Trophoblast cell (in vitro differentiated cells and primary cell): ENCODE data around the gene ARF1.

Experiments
- DNase-seq, 2 donors: peaks; one replicate each; pipeline ENCODE4 v3.0.0-alpha.2; 2016
- H2AFZ ChIP-seq: 2 replicates; pipeline ENCODE4 v1.6.1; 2013; ENCODE audit warnings: low read length, moderate library complexity, mild to moderate bottlenecking; ENCODE audit not compliant: insufficient read depth, poor library complexity
- H2AK5ac ChIP-seq: 2 replicates; pipeline ENCODE4 v1.6.1; 2013; ENCODE audit warnings: mild to moderate bottlenecking, low read length
- H2BK120ac ChIP-seq: 2 replicates; pipeline ENCODE4 v1.6.1; 2013; ENCODE audit warnings: low read length, mild to moderate bottlenecking, moderate library complexity; ENCODE audit not compliant: insufficient read depth, poor library complexity
- H2BK12ac ChIP-seq: 2 replicates; pipeline ENCODE4 v1.6.1; 2013; ENCODE audit warnings: mild to moderate bottlenecking, low read length, moderate library complexity
- H2BK5ac ChIP-seq: 2 replicates; pipeline ENCODE4 v1.6.1; 2013; ENCODE audit warnings: low read length, low read depth, moderate library complexity, mild to moderate bottlenecking; ENCODE audit not compliant: poor library complexity
- H3K14ac ChIP-seq: 2 replicates; pipeline ENCODE4 v1.6.1; 2013; ENCODE audit warnings: mild to moderate bottlenecking, low read length
- H3K18ac ChIP-seq: 2 replicates; pipeline ENCODE4 v1.6.1; 2013; ENCODE audit warnings: mild to moderate bottlenecking, low read length
- H3K23ac ChIP-seq: 2 replicates; pipeline ENCODE4 v1.6.1; 2013; ENCODE audit warnings: low read length
- H3K27ac ChIP-seq: 2 replicates; pipeline ENCODE4 v1.5.1; 2013; ENCODE audit warnings: low read depth, mild to moderate bottlenecking, inconsistent platforms, low read length, moderate library complexity
- H3K27me3 ChIP-seq: 2 replicates; pipeline ENCODE4 v1.6.1; 2013; ENCODE audit warnings: inconsistent platforms, mild to moderate bottlenecking, low read length, moderate library complexity; ENCODE audit not compliant: insufficient read depth
- H3K36me3 ChIP-seq, 2 experiments: 1 replicate in 1 of 2; 2 replicates in 1 of 2; pipeline ENCODE4 v1.6.1; 2013; ENCODE audit warnings: low read length in 2 of 2, mild to moderate bottlenecking in 2 of 2, moderate library complexity in 1 of 2; ENCODE audit not compliant: insufficient read depth in 2 of 2, control insufficient read depth in 1 of 2
- H3K4ac ChIP-seq: 2 replicates; pipeline ENCODE4 v1.6.1; 2013; ENCODE audit warnings: low read depth, mild to moderate bottlenecking, low read length, moderate library complexity
- H3K4me1 ChIP-seq, 2 experiments: 1 replicate in 1 of 2; 2 replicates in 1 of 2; pipeline ENCODE4 v1.6.1; 2013; ENCODE audit warnings: low read length in 2 of 2, mild to moderate bottlenecking in 2 of 2, moderate library complexity in 1 of 2; ENCODE audit not compliant: insufficient read depth in 2 of 2, control insufficient read depth in 1 of 2
- H3K4me2 ChIP-seq: 2 replicates; pipeline ENCODE4 v1.6.1; 2013; ENCODE audit warnings: inconsistent platforms, mild to moderate bottlenecking, low read length, moderate library complexity
- H3K4me3 ChIP-seq: 2 replicates; pipeline ENCODE4 v1.5.1; 2013; ENCODE audit warnings: mild to moderate bottlenecking, low read depth, low read length, inconsistent platforms
- H3K79me1 ChIP-seq: one replicate; pipeline ENCODE4 v1.6.1; 2013; ENCODE audit warnings: low read length
- H3K79me2 ChIP-seq: 2 replicates; pipeline ENCODE4 v1.6.1; 2013; ENCODE audit warnings: low read length, mild to moderate bottlenecking; ENCODE audit not compliant: control insufficient read depth, insufficient read depth, poor library complexity
- H3K9ac ChIP-seq: 2 replicates; pipeline ENCODE4 v1.6.1; 2013; ENCODE audit warnings: mild to moderate bottlenecking, low read length
- H3K9me3 ChIP-seq: 2 replicates; pipeline ENCODE4 v1.6.1; 2013; ENCODE audit warnings: low read depth, mild to moderate bottlenecking, control low read depth, inconsistent platforms, low read length; ENCODE audit not compliant: insufficient read depth
- H4K12ac ChIP-seq: 2 replicates; pipeline ENCODE4 v1.6.1; 2013; ENCODE audit warnings: low read depth, mild to moderate bottlenecking, low read length, moderate library complexity
- H4K8ac ChIP-seq: 2 replicates; pipeline ENCODE4 v1.6.1; 2013; ENCODE audit warnings: low read depth, mild to moderate bottlenecking, low read length, moderate library complexity
- H4K91ac ChIP-seq: one replicate; pipeline ENCODE4 v1.6.1; 2013; ENCODE audit warnings: low read depth, mild to moderate bottlenecking, low read length, moderate library complexity
- WGBS: extraction: QIAGEN DNeasy Blood & Tissue Kit; methylation state at CpG from one replicate; pipeline ENCODE4 v1.1.7; 2013; ENCODE audit warnings: missing lambda C conversion rate; ENCODE audit not compliant: insufficient read length, insufficient coverage; ENCODE audit errors: extremely low coverage; 5-methylcytosine and 5-hydroxymethylcytosine counted together

Gene ARF1

DNA sequence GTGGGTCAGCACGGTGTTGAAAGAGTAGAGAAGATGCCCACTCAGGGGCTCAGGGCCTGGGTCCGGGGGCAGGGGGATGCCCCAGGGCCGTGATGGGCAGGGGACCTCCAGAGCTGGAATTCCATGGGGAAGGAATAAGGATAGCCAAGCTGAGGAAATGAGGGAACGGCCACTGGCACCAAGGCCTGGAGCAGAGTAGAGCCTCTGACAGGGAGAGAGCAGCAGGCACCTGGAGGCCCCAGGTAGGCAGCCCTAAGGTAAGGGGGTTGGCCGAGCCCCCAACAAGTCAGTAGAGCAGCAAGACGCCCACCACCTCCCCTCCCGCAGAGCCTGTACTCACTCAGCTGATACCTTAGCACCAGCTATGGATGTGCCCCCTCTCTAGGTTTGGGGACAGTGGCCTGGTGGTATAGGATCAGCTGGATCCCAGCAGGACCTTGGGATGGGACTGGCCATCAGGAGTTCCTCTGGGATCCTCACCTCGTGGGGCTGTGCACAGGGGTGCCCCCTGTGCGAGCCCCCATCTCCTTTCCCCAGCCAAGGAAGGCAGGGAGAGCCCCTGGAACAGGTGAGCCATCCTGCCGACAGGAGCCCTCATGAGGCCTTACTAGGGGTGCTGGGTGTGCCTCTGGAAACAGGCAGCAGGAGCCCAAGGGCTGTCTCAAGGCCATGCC lies 21.0 kb upstream of the ARF1 start:
- no peaks in the 10 kb centered on the region for H3K79me1 ChIP-seq
- H2BK5ac ChIP-seq: no peak overlapping the region
- DNase-seq: no peak
- no peak overlapping the region for H3K9ac ChIP-seq
- H3K14ac ChIP-seq: no peak overlapping the region
- no peak overlapping the region for H2BK12ac ChIP-seq
- H3K27ac ChIP-seq: no peak overlapping the region
- no peak overlapping the region for H3K18ac ChIP-seq
- H4K8ac ChIP-seq: no peak overlapping the region
- no CpG with 5 or more reads among the region's 10 CpGs for WGBS
- H3K4ac ChIP-seq: no peak overlapping the region
- no peaks in the 10 kb centered on the region for H3K36me3 ChIP-seq
- H3K4me1 ChIP-seq: no peaks in the 10 kb centered on the region
- H4K91ac ChIP-seq: no peak overlapping the region
- no peak overlapping the region for H2AFZ ChIP-seq
- H3K4me2 ChIP-seq: no peak overlapping the region
- no peak overlapping the region for H2BK120ac ChIP-seq
- H3K27me3 ChIP-seq: peaks cover 5% of the 10 kb centered on the region
- H2AK5ac ChIP-seq: no peak overlapping the region
- no peak overlapping the region for H4K12ac ChIP-seq
- H3K4me3 ChIP-seq: no peak overlapping the region
- no peak overlapping the region for H3K23ac ChIP-seq
- peaks cover 26% of the 10 kb centered on the region for H3K9me3 ChIP-seq
- H3K79me2 ChIP-seq: no peaks in the 10 kb centered on the region

DNA sequence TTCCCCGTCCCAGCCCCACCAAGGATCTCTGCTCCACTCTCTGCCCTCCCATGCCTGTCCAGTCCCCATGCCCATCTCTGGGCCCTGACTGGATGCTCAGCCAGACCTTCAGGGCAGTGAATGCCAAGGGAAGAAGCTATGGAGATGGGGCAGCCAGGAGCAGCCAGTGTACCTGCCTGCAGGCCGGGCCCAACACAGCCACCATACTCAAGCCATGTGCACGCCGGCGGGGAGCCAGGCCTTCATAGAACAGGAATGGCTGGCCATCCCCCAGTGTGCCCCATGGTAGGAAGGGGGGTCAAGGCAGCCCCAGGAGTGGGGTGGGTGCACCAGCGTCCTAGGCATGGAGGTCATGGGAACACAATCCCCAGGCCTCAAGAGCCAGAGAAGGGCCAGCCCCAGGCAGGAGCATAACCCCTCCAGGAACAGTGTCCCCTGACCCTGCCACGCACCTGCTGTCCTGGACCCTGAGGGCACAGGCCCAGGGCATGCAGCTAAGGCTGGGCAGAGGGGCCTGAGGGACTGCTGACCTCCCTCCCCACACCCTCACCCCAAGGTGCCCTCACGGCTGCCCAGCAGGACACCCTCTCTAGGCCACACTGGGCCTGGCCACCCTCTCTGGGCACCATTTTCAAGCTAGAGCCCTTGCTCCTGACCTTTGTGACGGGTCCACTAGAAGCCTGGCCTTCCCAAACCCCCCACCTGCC lies 20.3 kb upstream of the ARF1 start:
- Histone ChIP-seq H3K9me3 (peaks cover 26% of the 10 kb centered on the region), H3K4me3 (no peak overlapping the region), H4K12ac (no peak overlapping the region), H3K4me2 (no peak overlapping the region), H4K8ac (no peak overlapping the region), H3K79me1 (no peaks in the 10 kb centered on the region), H3K18ac (no peak overlapping the region), H3K27ac (no peak overlapping the region), H2BK12ac (no peak overlapping the region), H2AFZ (no peak overlapping the region), H3K27me3 (peaks cover 10% of the 10 kb centered on the region), H2AK5ac (no peak overlapping the region), H3K4ac (no peak overlapping the region), H3K9ac (no peak overlapping the region), H3K14ac (no peak overlapping the region), H2BK120ac (no peak overlapping the region), H2BK5ac (no peak overlapping the region), H3K79me2 (no peaks in the 10 kb centered on the region), H3K4me1 (no peaks in the 10 kb centered on the region), H4K91ac (no peak overlapping the region), H3K36me3 (no peaks in the 10 kb centered on the region), H3K23ac (no peak overlapping the region)
- WGBS: no CpG with 5 or more reads among the region's 9 CpGs
- DNase-seq: no peak

DNA sequence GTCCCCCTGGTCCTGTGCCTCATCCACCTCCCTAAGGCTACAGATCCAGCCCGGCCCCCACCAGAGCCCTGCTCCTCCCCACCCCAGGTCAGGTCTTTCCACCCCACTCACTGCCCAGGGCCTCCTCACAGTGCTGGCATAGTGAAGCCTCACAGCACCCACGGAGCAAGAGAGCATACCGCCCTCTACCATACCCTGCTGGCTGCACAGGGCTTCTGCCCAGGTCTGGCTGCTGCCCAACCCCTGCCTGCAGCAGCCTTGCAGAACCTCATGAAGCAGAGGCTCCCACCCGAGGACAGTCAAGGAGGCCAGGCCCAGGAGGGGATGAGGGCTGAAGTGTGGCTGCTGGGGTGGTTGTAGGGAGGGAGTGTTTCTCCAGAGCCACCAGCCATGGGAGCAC lies 19.7 kb upstream of the ARF1 start:
- Histone ChIP-seq H3K4me1 (no peaks in the 10 kb centered on the region), H3K36me3 (no peaks in the 10 kb centered on the region), H2AFZ (no peak overlapping the region), H2BK120ac (no peak overlapping the region), H2BK5ac (no peak overlapping the region), H3K14ac (no peak overlapping the region), H3K4me3 (no peak overlapping the region), H3K27me3 (peaks cover 10% of the 10 kb centered on the region), H3K27ac (no peak overlapping the region), H3K79me1 (no peaks in the 10 kb centered on the region), H3K4ac (no peak overlapping the region), H3K79me2 (no peaks in the 10 kb centered on the region), H4K12ac (no peak overlapping the region), H4K8ac (no peak overlapping the region), H2BK12ac (no peak overlapping the region), H3K18ac (no peak overlapping the region), H3K4me2 (no peak overlapping the region), H2AK5ac (no peak overlapping the region), H3K9ac (no peak overlapping the region), H4K91ac (no peak overlapping the region), H3K23ac (no peak overlapping the region), H3K9me3 (peaks cover 26% of the 10 kb centered on the region)
- DNase-seq: no peak
- no CpG with 5 or more reads among the region's 4 CpGs for WGBS

DNA sequence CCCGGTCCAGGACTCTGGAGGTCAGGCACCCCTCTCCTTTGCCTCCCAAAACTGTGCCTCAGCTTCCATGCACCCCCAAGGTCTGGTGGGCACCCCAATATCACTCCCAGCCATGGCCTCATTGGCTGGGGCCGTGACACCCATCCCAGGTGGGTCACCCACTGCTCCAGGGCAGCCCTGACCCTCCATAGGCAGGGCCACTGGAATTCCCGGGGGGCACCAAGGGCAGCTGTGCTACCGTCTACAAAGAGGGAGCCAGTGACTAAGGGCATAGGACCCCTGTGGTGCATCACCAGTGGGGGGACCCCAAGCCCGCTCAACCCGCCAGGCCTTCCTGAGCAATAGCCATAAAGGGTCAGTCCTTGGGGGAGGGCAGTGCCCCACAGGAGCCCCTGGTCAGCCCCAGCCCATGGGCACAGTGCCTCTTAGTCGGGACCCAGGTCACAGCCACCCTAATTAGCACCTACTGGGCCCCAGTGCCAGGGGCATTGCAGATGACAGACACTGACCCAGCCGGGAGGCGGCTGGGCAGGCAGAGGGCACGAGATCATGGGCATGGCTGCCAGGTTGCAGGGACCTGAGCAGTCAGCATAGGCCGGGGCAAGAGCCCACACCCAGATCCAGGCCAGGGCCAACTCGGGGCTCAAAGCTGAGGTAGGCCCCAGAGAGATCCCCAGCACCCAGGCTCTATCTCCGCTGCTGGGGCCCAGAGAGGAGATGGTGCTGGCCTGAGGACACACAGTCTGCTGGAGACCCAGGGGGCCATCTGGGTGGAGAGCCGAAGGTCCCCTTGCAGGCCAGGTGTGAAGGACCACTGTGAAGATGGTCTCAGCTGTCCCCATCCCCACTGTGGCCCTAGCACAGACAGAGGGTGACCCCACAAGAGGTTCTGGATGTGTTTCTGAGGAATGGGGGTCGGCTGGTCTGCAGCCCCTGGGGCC lies 19.0 kb upstream of the ARF1 start:
- H3K79me1 ChIP-seq: no peaks in the 10 kb centered on the region
- peaks cover 21% of the 10 kb centered on the region for H3K9me3 ChIP-seq
- H4K8ac ChIP-seq: no peak overlapping the region
- H3K4me2 ChIP-seq: no peak overlapping the region
- DNase-seq: no peak
- no peak overlapping the region for H3K14ac ChIP-seq
- H3K36me3 ChIP-seq: no peaks in the 10 kb centered on the region
- no peaks in the 10 kb centered on the region for H3K79me2 ChIP-seq
- no peaks in the 10 kb centered on the region for H3K4me1 ChIP-seq
- WGBS: no CpG with 5 or more reads among the region's 15 CpGs
- no peak overlapping the region for H2BK120ac ChIP-seq
- no peak overlapping the region for H4K12ac ChIP-seq
- no peak overlapping the region for H3K23ac ChIP-seq
- peaks cover 10% of the 10 kb centered on the region for H3K27me3 ChIP-seq
- no peak overlapping the region for H3K4ac ChIP-seq
- H3K18ac ChIP-seq: no peak overlapping the region
- no peak overlapping the region for H3K9ac ChIP-seq
- no peak overlapping the region for H2AK5ac ChIP-seq
- no peak overlapping the region for H2BK5ac ChIP-seq
- no peak overlapping the region for H3K27ac ChIP-seq
- no peak overlapping the region for H2AFZ ChIP-seq
- H3K4me3 ChIP-seq: peak overlapping the region; percentile 9
- no peak overlapping the region for H4K91ac ChIP-seq
- H2BK12ac ChIP-seq: no peak overlapping the region
